GM18511 (cell line): ENCODE results near the gene FAM3B.

Experiments used
- ATAC-seq: cut with Tn5 transposase; IDR thresholded peaks from one replicate; pipeline ENCODE4 v1.9.1; 2021; ENCODE audit warnings: mild to moderate bottlenecking, moderate library complexity; ENCODE audit not compliant: unreplicated experiment

Gene FAM3B

GRCh38 chr21:41390043-41390639, 73.5 kb downstream of the FAM3B start:
- ATAC-seq, result no peak

- ATAC-seq, result no peak
Observed at GRCh38 chr21:41393876-41394465, 77.4 kb downstream of the FAM3B start.

- ATAC-seq, result no peak
Observed at GRCh38 chr21:41396558-41397075, 80.0 kb downstream of the FAM3B start.

GRCh38 chr21:41397471-41397891, 80.9 kb downstream of the FAM3B start:
- ATAC-seq, result no peak

- ATAC-seq, result no peak
Observed at GRCh38 chr21:41398251-41398650, 81.7 kb downstream of the FAM3B start.

GRCh38 chr21:41398831-41399230, 82.2 kb downstream of the FAM3B start:
- no peak for ATAC-seq

- ATAC-seq, result no peak
Observed at GRCh38 chr21:41399246-41399800, 82.7 kb downstream of the FAM3B start.

GRCh38 chr21:41402231-41402630, 85.6 kb downstream of the FAM3B start:
- ATAC-seq, result no peak

GRCh38 chr21:41402796-41403195, 86.2 kb downstream of the FAM3B start:
- ATAC-seq, result no peak

GRCh38 chr21:41403331-41403730, 86.7 kb downstream of the FAM3B start:
- no peak for ATAC-seq

- ATAC-seq, result no peak
Observed at GRCh38 chr21:41403966-41404365, 87.4 kb downstream of the FAM3B start.

GRCh38 chr21:41405321-41405720, 88.7 kb downstream of the FAM3B start:
- no peak for ATAC-seq

- no peak for ATAC-seq
Observed at GRCh38 chr21:41406340-41406739, 89.7 kb downstream of the FAM3B start.
